ENCODE data around the gene ASB10.

The ASB10 gene

DNA sequence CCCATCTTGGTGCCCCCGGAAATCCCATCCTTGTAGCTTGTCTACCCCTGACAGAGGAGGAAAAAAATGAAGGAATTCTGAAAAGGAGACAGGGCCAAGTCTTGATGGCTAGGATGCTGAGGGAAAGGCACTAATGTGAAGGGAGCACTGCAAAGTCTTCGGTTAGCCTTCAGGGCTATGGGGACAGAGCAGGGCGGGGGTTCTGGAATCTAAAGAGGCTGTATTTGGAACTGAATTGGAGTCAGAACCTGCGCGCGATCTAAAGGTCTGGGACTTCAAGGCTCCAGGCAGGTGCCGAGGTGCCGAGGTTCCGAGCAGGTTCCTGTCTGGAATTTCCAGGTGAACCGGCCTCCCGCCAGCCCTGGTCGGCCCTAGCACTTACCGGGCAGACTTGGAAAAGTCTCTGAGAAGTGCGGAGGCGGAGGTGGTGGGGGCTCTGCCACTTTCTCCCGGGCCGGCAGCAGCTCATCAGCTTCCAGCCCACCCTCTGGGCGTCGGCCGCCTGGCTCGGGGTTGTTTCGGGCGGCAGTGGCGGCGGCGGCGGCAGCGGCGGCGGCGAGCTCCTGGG, 20.3 kb downstream of the ASB10 start:
- no peak for DNase-seq

DNA sequence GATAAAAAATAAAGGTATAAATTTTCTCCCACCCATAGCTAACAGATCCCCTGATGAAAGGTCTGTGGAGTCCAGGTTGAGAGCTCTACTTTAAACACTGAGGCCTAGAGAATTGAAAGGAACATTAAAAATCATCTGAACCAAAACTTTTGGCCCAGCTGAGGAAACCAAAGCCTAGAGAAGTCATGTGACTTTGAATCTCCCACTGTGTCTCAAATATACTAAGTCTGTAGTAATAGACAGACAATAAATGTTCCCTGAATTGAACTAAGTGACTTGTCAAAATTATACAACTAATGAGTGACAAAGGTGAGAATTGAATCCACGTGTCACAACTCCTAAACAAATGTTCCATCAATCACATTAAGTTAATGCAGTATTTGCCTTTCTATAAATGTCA, 25.3 kb downstream of the ASB10 start:
- no peak for DNase-seq

GRCh38 chr7:151157645-151158329, 29.3 kb downstream of the ASB10 start:
- no peak for DNase-seq

DNA sequence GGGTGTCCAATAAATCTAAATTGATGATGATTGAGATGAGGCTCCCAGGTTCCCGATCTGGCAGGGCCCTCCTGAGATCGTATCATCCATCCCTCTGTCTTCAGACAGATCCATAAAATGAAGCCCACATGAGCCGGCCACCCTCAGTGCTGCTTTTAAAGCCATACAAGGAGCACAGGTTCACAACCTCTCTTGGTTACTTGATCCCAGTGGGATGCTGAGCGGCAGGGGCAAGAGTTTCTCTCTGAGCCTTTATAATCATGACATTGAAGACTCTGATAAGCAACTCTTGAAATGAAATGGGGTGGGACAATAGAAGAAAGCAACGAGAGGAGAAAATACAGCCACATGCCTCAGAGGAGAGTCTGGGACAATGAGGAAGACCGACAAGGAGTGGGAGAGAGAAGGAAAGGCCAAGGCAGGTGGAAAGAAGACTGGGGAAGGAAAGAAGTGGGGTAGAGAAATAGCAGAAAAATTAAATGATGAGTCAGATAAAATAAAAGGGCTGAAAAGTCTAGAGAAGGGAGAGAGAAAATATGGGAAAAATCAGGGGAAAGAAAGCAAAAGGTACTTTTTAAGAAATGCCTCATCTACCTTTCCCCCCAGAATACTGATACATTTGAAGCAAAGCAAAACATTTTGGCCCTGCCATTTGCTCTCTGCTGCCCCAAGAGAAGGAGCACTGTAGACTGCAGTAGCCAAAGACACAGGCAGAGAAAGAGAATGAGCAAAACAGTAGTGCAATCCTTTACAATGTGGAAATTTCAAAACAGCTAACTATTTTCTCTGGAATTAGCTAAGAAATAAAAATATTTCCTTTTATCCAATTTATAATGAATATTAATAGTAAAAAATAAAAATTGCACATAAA, 34.2 kb downstream of the ASB10 start:
- no peak for DNase-seq

DNA sequence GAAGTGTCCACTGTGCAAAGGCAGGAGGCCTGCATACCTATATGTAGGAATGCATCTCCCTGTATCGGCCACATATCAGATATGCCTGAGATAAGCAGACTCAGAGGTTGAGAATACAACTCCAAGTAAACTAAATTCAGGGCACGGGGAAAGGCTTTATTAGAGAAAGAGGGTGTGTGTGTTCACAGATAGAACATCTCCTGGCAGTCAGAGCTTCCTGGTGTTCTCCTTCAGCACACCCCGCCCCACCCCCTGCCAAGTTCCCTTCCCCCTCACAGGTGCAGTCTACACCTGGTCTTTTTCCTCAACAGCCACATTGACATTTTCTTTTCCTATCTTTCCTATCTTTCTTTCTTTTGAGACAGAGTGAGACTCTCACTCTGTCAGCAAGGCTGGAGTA, 36.7 kb downstream of the ASB10 start:
- no peak for DNase-seq

GRCh38 chr7:151148319-151149259, 38.5 kb downstream of the ASB10 start:
- DNase-seq: no peak

DNA sequence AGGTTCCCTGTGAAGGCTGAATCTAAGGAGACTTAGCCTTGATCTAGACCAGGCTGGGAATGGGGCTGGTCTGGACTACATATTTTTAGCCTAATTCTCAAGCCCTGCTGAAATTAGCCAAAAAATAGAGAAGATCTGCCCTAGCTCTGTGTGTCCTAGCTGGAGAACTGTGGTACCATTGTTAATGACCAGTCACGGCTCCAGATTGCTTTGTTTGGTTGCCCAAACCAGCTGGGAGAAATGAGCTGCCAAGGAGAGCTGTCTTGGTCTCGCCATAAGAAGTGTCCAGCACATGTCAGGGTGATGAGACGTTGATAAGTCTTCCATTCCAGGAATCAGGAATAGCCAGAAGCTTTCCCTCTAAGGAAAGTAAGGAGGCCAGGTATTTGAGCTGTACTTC, 40.3 kb downstream of the ASB10 start:
- no peak for DNase-seq

- DNase-seq: no peak
Observed at GRCh38 chr7:151144387-151144786, 42.7 kb downstream of the ASB10 start.

- no peak for DNase-seq
Observed at GRCh38 chr7:151143261-151144015, 43.6 kb downstream of the ASB10 start.

- no peak for DNase-seq
Observed at GRCh38 chr7:151142686-151143040, 44.4 kb downstream of the ASB10 start.

- DNase-seq: no peak
Observed at GRCh38 chr7:151141855-151142685, 45.0 kb downstream of the ASB10 start.

- no peak for DNase-seq
Observed at GRCh38 chr7:151141311-151141854, 45.7 kb downstream of the ASB10 start.

DNA sequence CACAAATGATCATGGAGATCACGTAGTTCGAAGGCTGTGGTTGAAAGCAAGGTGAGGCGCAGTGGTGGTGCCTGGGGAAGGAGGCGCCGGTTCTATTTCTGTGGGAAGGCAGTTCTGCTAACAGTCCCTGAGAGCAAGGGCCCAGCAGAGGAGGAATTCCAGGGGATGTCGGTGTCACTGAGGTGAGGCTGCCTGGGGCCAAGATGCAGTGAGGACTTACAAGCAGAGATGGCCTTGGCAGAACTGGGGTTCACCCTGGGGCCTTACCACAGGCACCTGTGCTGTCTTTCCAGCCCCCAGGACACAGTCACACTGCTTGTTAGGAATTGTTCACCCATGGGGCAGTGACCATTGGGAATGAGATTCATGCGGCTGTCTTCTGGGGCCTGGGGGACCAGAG, 46.2 kb downstream of the ASB10 start:
- no peak for DNase-seq

DNA sequence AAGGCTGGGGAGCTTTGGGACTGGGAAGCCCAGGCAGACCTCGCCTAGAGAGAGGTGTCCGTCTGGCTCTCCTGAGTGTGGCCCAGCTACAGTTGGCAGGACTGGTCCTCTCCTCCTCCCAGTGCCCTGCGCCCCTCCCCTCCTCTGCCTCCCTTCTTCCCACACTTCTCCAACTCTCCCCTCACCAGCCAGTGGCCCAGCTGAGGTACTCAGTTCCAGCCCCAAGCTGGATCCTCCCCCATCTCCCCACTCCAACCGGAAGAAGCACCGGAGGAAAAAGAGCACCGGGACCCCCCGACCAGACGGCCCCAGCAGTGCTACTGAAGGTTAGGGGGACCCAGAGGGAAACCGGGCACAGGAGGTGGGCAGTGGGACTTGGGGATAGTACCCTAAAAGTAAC, 47.3 kb downstream of the ASB10 start:
- DNase-seq: no peak

DNA sequence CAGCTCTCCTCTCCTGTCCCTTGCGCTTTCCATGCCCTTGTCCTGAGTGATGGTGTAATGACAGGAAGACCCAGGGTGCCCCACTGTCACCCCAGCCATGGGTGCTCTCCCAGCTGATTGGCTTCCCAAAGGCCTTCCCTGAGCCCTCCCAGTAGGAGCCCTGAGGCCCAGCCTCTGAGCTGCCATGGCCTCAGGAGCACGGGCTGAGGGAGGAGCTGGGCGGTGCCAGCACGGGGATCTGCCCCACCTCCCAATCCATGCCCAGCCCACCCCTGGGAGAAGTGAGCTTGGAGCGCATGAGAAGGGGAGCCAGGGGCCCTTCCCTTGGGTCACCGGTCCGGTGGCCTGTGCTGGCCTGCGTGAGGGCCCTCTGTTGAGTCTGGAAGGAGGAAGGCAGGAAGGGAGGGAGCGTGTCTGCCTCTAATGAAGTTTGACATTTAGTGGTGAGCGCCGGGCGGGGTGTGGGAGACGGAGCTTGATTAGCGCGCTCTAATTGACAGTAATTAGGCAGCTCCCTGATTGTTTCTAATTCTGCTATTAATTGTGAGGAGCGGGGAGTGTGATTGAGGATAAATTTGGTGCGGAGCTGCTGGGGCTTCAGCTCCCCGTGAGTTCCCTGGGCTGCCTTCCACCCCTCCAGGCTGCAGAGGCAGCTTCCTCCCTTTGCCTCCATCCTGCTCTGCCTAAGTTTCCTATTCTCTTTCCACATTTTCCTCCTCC, 47.8 kb downstream of the ASB10 start:
- no peak for DNase-seq

- DNase-seq: no peak
Observed at GRCh38 chr7:151138153-151138851, 48.7 kb downstream of the ASB10 start.

- DNase-seq: no peak
Observed at GRCh38 chr7:151137791-151138152, 49.3 kb downstream of the ASB10 start.

GRCh38 chr7:151137076-151137675, 49.9 kb downstream of the ASB10 start:
- no peak for DNase-seq
